T1000 (cell line): ENCODE results near the gene NSMCE4A.
"Not testable (repeated sequence)": the region's sequence is repeated elsewhere in the genome, so short reads cannot be mapped to it uniquely, and the experiment has no call there.

ENCODE experiments used
- DNase-seq: peaks from one replicate; lab custom pipeline; 2025; ENCODE audit warnings: mixed read lengths; lab: John Stamatoyannopoulos, UW

The NSMCE4A gene, protein sequence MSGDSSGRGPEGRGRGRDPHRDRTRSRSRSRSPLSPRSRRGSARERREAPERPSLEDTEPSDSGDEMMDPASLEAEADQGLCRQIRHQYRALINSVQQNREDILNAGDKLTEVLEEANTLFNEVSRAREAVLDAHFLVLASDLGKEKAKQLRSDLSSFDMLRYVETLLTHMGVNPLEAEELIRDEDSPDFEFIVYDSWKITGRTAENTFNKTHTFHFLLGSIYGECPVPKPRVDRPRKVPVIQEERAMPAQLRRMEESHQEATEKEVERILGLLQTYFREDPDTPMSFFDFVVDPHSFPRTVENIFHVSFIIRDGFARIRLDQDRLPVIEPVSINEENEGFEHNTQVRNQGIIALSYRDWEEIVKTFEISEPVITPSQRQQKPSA

DNA sequence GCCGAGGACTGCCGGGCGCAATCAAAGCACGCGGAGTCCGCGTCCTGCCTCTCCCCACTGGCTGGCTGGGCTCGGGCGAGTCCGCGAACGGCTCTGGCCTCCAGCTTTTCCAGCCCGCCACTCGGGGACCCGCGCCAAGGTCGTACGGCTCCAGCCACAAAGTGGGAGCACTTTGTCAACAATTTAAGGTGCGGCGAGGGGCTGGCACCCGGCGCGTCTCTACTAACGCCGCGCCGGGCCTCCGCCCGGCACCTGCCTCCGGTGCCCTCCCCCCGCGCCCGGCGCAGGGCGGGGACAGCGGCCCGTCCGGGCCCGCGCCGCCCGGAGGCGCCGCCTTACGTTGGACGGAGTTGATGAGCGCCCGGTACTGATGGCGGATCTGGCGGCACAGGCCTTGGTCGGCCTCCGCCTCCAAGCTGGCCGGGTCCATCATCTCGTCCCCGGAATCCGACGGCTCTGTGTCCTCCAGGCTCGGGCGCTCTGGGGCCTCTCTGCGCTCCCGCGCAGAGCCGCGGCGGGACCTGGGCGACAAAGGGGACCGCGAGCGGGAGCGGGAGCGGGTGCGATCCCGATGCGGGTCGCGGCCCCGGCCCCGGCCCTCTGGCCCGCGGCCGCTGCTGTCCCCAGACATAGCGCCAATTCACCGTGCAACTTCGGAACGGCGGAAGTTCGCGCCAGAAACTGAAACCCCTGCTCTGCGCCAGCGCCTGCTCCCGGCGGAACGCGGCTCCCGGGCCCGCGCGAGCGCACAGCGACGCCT lies at the start of gene NSMCE4A:
NSMCE4A (minus strand) TSS at position 683 of the 760 bp plus-strand sequence; CDS start at position 631, 52 bp downstream.
- DNase-seq, result peak; percentile 70

DNA sequence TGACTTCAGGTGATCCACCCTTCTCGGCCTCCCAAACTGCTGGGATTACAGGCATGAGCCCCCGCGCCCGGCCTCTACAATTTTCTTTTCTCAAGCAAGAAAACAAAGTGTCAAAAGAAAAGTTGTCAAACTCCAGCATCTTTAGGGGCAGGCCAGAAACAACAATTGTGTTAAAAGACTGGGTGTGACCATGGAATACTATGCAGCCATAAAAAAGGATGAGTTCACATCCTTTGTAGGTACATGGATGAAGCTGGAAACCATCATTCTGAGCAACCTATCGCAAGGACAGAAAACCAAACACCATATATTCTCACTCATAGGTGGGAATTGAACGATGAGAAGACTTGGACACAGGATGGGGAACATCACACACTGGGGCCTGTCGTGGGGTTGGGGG lies 48.2 kb upstream of the NSMCE4A start:
- DNase-seq, result not testable (repeated sequence)

DNA sequence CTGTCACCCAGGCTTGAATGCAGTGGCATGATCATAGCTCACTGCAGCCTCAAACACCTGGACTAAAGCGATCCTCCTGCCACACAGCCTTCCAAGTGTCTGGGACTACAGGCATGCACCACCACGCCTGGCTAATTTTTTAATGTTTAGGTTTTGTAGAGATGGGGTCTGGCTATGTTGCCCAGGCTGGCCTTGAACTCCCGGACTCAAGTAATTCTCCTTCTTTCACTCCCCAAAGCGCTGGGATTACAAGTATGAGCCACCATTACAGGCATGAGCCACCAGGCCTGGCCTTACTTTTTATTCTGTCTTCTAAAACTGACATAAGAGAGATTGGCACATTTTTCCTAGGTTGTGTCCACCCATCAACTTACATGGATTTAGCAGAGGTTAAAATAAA lies 47.3 kb upstream of the NSMCE4A start:
- DNase-seq, result no peak

DNA sequence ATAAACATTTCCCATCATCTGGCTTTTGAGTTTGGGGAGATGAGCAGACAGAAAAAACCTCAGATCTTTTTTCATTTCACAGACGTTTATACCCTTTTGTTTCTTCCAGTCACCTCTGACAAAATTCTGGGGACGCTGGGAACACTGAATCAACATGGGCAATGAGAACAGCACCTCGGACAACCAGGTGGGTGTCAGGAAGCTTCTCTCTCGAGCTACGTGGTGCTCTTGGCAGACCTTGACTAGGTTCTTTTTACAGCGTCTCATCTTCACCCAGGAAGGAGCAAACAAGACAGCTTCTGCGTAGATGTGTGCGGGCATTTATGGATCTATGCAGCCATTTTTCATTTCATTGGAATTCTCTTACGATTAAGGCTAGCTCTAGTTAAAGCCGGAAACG lies 46.8 kb upstream of the NSMCE4A start:
- no peak for DNase-seq

DNA sequence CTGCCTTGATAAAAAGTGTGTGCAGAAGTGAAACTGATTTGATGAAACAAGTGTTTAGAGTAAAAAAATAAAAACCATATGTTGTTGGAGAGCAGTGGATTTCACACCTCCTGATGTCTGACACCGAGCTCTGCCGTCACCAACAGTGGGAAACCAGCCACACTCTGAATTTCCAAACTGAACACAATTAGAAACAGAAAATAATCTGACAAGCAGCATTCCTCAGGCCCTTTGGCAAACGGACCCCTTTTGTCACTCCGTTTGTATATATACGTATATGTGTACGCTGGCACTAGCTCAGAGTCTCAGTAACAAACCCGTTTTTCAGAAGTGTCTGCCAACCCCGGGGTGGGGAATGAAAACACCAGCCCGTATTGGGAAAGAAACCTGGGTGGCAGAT lies 46.4 kb upstream of the NSMCE4A start:
- DNase-seq, result no peak

DNA sequence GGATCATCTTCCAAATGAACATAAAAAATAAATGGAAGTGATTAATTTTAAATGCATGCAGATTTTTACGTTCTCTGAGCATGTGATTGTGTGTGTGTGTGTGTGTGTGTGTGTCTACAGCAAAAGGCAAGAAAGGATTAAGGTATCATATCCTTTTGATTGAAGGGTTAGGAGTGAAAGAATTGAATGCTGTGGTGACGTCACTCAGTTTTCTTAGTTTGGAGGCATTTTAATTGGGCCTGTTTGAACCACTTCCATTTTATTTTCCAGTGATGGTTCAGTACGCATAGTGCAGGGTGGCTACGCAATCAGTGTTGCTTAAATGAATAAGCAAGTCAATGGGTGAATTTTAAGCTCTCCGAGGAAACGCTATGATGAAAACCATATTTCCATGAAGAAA lies 45.2 kb upstream of the NSMCE4A start:
- no peak for DNase-seq

DNA sequence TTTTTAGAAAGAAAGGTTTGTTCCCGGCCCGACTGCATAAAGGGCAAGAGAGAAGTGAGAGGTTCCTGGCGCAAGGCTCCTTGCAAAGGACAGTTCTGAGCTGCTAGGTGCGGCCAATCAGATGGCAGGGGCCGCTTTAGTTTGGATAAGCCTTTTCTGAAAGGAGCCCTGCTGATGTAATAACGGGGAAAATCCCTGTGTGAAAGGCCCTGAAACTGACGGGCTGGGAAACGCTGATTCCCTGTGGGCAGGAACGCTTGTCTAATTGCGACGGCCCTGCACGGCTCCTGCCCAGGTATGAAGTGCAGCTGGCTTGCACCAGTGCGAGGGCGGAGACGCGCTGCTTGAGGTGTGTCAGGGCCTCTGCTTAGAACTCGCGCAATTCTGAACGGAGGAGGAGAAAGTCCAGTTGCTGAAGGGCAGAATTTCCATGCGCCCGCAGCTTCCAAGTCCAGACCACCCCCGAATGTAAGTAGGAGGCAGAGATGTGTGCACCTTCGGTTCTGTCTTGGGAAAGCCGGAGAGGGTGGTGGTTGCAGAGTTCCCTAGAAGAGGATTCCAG lies 44.5 kb upstream of the NSMCE4A start:
- no peak for DNase-seq

DNA sequence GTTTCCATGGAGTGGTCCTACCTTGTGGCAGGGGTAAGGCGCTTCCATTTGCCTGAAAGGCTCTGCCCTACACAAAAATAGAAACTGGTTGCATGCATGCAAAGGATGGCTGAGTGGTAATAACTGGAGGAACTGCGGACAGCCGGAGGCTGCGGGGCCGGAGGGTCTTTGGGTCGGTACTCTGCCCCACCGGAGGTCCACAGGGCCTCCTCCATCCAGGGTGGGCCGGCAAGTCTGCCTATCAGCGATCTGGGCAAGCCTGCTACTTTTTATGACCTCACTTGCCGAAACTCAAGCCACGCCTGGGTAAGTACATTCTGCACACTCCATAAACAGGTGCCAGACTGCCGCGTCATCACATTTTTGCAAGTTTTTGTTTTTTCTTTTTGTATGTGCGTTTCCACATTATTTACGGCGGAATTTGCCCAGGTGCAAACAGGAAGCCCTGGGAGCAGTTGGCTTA lies 44.0 kb upstream of the NSMCE4A start:
- DNase-seq, result no peak

DNA sequence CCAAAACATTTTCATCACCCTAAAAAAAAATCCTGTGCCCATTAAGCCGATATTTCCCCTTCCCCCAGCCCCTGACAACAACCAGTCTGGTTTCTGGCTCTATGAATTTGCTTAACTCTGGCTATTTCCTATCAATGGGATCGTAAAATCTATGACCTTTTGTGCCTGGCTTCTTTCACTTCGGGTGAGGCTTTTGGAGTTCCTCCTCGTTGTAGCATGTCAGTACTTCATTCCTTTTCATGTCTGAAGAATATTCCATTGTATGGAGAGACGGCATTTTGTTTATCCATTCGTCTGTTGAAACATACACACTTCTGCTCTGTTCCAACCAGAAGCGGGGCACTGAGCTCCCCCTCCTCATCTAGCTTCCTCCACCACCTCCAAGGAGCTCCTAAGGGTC lies 43.5 kb upstream of the NSMCE4A start:
- DNase-seq, result no peak

DNA sequence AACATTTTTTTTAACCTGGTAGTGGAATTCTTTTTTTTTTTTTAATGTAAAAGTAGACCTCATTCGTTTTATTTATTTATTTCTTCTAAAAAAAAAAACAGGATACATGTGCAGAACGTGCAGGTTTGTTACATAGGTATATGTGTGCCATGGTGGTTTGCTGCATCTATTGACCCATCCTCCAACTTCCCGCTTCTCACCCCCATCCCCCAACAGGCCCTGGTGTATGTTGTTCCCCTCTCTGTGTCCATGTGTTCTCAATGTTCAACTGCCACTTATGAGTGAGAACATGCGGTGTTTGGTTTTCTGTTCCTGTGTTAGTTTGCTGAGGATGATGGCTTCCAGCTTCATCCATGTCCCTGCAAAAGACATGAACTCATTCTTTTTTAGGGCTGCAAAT lies 42.9 kb upstream of the NSMCE4A start:
- not testable (repeated sequence) for DNase-seq

DNA sequence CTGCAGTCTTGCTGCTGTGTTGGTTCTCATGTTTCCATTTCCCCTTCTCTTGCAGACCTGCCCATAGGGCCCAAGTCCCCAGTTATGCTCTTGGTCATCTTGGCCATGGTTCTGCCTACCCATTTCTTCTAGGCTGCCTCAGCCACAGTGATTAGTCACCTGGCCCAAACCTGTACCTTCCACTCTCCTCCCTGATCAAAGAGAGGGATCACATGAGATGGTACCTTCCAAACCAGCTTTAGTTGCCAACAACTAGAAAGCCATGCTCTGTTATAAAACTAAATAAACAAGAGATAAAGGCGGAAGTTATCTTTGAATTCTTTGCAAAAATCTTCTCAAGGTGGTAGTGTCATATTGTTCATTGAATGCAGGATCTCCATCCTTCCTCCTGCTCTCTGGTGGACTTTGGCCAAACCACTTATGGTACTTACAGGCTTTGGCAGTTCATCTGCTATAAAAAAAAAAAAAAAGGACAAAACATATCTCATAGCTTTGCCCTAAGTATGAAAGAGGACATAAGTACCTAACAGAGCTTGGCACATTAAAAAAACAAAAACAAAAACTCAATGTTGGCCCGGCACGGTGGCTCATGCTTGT lies 39.7 kb upstream of the NSMCE4A start:
- no peak for DNase-seq

DNA sequence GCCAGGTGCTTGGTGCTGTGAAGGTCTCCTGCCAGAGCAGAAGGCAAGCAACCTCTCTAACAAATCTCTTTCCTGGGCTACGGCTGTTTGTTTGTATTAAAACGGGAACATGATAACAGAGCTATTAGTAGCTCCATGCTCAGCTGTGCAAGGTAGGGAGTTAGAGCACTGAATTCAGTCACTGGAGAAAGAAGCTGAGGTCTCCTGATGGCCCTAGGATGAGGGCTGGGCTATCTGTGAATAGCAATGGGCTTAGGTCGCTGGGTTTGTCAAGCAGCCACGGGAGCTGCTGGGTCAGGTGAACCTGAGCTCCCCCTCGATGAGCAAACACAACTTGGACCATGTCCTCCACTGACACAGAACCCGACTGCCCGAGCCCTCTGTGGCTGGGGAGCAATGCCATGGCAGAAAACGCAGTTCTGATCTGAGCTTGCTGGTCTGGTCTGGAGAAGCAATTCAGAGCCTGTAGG lies 38.3 kb upstream of the NSMCE4A start:
- DNase-seq, result no peak

DNA sequence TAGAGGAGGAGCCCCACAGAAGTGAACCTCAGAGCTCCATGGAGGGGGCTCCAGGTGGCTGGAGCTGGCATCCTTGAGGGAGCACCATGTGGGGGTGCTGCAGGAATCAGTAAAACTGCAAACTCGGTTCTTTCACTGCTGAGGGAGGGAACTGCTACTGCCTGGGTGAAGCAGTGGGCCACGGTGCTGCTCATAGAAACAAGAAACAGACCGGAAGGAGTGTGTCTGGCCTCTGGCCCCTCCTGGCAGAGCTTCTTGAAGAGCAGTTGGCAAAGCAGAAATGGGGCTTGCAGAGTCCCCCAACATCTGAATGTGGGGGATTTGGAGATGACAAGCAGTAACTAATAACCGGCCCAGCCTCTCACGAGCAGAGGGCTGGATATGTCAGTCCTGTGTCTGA lies 37.7 kb upstream of the NSMCE4A start:
- no peak for DNase-seq

DNA sequence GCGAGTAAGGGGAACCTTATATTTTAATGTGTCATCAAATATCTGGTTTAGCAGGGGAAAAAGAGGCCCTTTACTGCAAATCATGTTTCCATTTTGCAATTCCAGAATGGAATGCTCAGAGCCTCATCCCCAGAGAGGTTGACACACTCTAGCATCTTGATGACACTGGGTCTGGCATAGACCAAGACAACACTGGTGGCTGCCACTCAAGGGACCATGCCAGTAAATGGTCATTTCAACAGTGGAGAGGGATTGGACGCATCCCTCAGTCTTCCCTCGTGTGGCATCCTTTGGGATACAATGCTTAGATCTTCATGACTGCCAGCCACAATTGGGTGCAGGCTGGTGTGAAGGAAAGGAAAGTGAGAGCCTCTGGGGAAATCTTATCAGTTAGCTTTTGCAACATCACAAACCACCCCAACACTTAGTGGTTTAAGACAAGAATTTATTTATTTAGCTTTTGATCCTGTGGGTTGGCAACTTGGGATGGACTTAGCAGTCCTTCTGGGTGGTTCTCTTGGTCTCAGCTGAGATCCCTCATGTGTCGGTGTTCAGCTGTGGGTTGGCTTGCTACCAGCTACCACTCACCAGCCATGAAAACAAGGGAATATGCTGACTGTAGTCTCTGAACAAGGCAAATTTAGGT lies 35.5 kb upstream of the NSMCE4A start:
- DNase-seq, result no peak

DNA sequence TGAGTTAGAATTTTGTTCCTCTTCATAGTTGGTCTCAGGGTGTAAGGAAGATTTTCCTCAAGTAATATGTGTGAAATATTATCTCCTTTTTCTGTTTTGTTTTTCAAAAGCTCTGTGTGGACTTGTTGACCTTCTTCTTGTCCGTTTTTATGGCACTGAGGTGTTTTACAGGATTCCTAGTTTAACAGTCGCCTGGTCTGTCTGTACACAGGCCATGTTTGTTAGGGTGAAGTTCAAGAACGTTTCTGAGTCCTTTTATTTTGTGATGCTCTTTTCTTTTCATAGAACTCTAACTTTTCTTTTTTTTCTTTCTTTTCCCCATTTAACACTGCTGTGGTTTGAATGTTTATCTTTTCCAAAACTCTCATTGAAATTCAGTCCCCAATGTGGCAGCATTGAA lies 32.4 kb upstream of the NSMCE4A start:
- DNase-seq, result no peak

DNA sequence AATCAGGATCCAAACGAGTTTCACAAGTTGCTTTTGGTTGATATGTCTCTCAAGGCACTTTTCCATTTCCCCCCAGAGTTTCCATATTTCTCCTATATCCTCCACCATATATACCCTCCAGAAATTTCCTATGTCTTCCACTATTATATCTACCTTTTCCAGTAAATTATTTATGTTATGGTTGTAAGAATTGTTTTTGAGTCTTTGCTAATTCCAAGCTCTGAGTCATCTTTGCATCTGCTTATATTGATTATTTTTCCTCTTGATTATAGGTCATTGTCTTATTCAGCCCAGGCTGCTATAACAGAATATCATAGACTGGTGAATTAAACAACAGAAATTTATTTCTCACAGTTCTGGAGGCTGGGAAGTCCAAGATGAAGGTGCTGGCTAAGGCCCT lies 26.7 kb upstream of the NSMCE4A start:
- no peak for DNase-seq

DNA sequence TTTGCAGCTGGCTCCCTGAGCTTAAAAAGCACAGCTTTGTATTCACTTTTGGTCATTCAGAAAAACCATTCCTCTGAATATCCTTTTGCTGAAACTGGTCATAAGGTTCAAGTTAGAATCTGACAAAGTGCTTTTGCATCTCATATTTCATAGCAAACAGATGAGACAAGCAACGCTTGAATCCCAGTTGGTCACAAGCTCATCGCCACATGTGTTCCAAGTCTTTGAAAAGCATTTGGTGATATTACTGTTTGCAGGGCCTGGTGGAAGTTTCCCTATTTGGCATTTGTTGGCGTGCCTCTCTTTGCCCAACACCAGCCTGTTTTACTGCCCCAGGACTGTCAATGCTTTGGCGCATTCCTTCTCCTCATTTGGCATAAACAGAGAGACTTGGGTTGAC lies 24.3 kb upstream of the NSMCE4A start:
- DNase-seq, result no peak

DNA sequence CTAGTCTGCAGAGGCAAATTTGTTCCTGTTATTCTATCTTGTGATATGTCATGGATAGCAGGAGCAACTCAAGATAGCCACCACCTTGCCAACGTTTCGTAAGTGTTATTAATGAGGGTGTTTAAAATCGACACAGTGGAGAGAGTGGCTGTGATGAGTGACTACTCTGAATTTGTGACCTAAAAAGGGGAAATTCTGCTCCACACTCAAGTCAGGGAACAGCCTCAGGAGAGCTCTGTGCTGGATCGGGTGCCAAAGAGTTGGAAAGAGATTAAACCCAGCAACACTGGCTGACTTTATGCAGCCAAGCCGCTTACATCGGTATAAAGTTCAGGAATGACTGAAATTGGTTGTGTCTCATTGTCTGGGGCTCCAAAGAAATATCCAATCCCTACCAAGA lies 23.4 kb upstream of the NSMCE4A start:
- no peak for DNase-seq

DNA sequence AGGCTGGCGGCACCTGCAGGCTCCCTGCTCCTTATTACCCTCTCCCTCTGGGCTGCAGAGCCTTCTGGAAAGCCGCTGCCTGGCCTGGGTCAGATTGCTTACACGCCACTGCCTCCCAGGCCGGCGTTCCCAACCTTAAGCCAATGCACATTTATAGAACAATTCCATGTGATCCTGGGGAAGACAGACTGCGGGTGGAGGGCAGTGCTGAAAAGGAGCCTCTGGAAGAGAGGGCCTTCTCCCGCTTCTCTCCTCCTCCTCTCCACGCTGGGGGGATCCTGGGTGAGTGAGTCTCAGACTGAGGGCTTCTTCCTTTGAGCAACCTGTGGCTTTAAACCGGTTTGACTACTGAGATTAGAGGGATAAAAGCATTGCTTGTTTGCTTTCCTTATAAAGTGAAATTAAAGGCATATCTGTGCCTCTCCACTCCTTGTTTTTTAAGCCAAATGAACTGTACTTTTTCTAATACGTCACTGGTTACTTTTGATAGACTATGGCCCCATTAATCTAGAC lies 19.5 kb upstream of the NSMCE4A start:
- DNase-seq, result no peak

DNA sequence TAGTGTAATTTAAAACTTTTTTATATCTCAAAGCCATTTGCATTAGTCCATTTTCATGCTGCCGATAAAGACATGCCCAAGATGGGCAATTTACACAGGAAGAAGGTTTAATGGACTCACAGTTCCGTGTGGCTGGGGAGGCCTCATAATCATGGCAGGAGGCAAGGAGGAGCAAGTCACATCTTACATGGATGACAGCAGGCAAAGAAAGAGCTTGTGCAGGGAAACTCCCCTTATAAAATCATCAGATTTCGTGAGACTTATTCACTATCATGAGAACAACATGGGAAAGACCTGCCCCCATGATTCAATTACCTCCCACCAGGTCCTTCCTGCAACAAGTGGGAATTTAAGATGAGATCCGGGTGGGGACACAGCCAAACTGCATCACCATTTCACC lies 16.7 kb upstream of the NSMCE4A start:
- DNase-seq, result not testable (repeated sequence)

DNA sequence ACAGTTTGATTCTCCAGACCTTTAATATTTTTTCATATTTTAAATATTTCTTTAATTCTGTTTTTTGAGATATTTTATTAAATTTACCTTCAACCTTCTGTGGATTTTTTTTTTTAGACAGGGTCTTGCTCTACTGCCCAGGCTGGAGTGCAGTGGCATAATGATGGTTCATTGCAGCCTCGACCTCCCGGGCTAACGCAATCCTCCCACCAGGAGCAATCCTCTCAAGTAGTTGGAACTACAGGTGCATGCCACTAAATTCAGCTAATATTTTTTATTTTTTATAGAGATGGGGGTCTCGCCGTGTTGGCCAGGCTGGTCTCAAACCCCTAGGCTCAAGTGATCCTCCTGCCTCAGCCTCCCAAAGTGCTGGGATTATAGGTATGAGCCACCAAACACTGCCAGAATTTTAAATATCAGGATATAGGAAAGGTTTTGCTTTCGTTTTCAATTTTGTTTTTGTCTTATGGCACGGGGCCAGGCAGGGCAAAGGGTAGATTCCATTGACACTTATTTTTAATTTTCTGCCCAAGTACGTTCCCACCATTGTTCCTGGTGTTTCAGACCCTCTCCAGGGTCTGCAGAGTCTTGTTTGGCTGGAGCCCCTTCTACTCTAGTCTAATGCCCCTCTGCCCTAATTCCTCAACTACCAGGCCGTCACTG lies 15.1 kb upstream of the NSMCE4A start:
- DNase-seq, result no peak
